Epithelial cell of proximal tubule (primary cell): ENCODE results near the gene SELENOV. TPM values are rescaled to one million over a fixed set of nuclear protein-coding genes. Genes with fewer than 3 reads are reported as not detected.

Source experiments
- DNase-seq: peaks from one replicate; pipeline ENCODE4 v3.0.0-alpha.2; 2011; ENCODE audit warnings: low read depth
- H3K4me3 ChIP-seq: 2 replicates; pipeline ENCODE4 v1.5.1; 2011; ENCODE audit warnings: low read depth, mild to moderate bottlenecking, low read length
- total RNA-seq: library from RNA; depleted of rRNA; stranded (reverse); fragments of >200 nt; gene quantifications from 2 replicates; pipeline ENCODE4 v1.2.3, GENCODE V29; 2015
- TF ChIP-seq, protein P1 (sequence below): conservative IDR thresholded peaks from 2 replicates; pipeline ENCODE4 v1.5.1; 2012; ENCODE audit warnings: low read depth, mild to moderate bottlenecking, low read length

Gene SELENOV
- total RNA-seq, 1 donor from 2014 or later, result 0.17 TPM

DNA sequence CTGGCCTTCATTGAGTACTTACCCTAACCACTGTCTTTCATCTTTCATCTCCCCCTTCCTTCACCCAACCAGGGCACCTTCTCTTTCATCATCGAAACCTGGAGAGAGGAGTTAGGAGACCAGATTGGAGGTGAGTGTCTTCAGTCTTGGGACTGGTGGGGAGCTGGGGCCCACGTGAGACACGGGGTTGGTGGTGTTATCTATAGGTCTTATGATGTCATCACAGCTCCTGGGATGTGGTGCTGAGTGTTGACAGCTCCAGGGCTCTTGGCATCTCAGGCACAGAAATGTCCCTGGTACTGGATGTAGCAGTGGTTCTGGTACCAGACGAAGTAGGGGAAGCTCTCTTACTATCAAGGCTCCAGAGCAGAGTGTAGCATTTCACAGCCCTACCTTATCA, 14.4 kb upstream of the SELENOV start:
- H3K4me3 ChIP-seq, result no peak overlapping the region
- TF ChIP-seq, protein P1, sequence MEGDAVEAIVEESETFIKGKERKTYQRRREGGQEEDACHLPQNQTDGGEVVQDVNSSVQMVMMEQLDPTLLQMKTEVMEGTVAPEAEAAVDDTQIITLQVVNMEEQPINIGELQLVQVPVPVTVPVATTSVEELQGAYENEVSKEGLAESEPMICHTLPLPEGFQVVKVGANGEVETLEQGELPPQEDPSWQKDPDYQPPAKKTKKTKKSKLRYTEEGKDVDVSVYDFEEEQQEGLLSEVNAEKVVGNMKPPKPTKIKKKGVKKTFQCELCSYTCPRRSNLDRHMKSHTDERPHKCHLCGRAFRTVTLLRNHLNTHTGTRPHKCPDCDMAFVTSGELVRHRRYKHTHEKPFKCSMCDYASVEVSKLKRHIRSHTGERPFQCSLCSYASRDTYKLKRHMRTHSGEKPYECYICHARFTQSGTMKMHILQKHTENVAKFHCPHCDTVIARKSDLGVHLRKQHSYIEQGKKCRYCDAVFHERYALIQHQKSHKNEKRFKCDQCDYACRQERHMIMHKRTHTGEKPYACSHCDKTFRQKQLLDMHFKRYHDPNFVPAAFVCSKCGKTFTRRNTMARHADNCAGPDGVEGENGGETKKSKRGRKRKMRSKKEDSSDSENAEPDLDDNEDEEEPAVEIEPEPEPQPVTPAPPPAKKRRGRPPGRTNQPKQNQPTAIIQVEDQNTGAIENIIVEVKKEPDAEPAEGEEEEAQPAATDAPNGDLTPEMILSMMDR, result no peak
- no peak for DNase-seq

DNA sequence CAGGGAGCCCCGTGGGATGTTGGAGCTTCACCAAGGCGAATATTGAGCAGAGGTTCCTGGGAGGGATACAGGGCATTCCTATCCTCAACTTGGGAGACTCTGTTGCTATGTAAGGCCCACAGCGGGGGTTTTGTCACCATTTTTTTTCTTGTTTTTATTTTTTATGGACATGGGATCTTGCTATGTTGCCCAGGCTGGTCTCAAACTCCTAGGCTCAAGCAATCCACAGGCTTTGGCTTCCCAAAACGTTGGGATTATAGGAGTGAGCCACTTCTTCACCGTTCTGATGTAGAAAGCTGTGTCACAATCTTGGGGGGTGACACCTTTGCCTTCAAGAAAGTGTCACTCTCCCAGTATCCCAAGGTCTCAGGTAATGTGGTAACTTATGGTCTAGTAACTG, 13.6 kb upstream of the SELENOV start:
- no peak for DNase-seq
- no peak overlapping the region for H3K4me3 ChIP-seq
- TF ChIP-seq, protein P1, result no peak

DNA sequence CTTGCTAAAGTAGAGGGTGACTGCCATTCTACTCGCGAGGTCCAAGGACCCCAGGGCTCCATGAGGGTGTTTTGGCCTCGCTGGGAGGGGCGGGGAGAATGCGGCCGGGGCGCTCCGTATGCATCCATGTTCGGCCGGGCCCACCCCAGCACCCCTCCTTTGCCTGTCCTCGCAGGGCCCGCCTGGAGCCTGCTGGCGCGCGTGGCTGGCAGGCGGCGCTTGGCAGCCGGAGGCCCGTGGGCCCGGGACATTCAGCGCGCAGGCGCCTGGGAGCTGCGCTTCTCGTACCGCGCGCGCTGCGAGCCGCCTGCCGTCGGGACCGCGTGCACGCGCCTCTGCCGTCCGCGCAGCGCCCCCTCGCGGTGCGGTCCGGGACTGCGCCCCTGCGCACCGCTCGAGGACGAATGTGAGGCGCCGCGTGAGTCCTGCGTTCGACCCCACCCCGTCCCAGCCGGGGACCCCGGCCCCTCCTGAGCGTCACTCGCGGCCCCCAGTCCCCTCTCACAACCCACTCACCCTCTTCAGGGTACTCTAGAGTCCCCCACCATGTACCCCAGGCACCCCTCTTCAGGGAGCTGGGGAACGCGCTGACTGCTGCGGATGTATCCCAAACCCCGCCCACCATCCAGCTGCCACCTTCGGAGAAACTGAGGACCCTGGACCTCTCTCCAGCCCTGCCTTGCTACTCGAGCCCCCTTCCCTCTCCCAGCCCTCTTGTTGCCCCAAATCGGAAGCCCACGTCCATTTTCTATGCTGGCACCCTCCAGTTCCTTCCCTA, 12.1 kb upstream of the SELENOV start:
- TF ChIP-seq, protein P1, result peak; percentile 65
- no peak for DNase-seq
- H3K4me3 ChIP-seq, result no peak overlapping the region

DNA sequence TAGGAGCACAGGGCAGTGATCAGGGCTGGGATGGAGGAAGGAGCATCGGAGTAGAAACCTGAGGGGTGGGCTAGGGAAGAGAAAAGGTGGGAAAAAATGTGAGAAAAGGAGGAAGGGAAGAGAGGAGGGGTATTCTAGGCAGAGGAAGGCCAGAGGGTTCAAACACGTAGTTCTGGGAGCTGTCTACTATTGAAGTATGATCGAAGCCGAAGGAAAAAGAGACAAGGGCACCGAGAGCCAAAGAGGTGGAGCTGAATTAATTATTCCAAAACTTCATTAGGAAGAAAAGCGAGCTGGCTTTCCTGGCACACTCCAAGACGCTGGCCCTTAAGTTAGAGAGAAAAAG, 8.4 kb upstream of the SELENOV start:
- TF ChIP-seq, protein P1, result no peak
- DNase-seq, result no peak
- peak overlapping the region; percentile 24 for H3K4me3 ChIP-seq

DNA sequence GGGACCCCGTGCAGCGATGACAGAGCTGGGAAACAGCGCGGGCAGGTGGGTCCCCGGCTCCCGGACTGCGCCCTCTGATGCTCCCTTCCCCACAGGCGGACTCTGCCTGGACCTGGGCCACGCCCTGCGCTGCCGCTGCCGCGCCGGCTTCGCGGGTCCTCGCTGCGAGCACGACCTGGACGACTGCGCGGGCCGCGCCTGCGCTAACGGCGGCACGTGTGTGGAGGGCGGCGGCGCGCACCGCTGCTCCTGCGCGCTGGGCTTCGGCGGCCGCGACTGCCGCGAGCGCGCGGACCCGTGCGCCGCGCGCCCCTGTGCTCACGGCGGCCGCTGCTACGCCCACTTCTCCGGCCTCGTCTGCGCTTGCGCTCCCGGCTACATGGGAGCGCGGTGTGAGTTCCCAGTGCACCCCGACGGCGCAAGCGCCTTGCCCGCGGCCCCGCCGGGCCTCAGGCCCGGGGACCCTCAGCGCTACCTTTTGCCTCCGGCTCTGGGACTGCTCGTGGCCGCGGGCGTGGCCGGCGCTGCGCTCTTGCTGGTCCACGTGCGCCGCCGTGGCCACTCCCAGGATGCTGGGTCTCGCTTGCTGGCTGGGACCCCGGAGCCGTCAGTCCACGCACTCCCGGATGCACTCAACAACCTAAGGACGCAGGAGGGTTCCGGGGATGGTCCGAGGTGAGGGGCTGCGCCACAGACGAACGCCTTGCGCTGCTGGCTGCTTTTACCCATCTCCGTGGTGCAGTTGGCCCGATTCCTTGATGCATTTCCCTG, 7.8 kb upstream of the SELENOV start:
- DNase-seq, result no peak
- peak overlapping the region; percentile 55 for H3K4me3 ChIP-seq
- TF ChIP-seq, protein P1, result no peak

DNA sequence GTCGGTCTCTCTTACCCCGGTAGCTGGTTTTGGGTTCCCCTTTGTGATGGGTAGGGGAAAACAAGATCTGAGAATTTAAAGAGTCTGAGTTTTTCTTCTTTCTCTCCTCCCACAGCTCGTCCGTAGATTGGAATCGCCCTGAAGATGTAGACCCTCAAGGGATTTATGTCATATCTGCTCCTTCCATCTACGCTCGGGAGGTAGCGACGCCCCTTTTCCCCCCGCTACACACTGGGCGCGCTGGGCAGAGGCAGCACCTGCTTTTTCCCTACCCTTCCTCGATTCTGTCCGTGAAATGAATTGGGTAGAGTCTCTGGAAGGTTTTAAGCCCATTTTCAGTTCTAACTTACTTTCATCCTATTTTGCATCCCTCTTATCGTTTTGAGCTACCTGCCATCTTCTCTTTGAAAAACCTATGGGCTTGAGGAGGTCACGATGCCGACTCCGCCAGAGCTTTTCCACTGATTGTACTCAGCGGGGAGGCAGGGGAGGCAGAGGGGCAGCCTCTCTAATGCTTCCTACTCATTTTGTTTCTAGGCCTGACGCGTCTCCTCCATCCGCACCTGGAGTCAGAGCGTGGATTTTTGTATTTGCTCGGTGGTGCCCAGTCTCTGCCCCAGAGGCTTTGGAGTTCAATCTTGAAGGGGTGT, 7.1 kb upstream of the SELENOV start:
- DNase-seq, result no peak
- H3K4me3 ChIP-seq, result peak overlapping the region; percentile 55
- TF ChIP-seq, protein P1, result no peak
